GM18907 (cell line): ENCODE results near the gene DNAJB6.

Experiments used
- ATAC-seq: cut with Tn5 transposase; IDR thresholded peaks from one replicate; pipeline ENCODE4 v1.9.1; 2021; ENCODE audit warnings: mild to moderate bottlenecking, moderate library complexity; ENCODE audit not compliant: unreplicated experiment

Gene DNAJB6

DNA sequence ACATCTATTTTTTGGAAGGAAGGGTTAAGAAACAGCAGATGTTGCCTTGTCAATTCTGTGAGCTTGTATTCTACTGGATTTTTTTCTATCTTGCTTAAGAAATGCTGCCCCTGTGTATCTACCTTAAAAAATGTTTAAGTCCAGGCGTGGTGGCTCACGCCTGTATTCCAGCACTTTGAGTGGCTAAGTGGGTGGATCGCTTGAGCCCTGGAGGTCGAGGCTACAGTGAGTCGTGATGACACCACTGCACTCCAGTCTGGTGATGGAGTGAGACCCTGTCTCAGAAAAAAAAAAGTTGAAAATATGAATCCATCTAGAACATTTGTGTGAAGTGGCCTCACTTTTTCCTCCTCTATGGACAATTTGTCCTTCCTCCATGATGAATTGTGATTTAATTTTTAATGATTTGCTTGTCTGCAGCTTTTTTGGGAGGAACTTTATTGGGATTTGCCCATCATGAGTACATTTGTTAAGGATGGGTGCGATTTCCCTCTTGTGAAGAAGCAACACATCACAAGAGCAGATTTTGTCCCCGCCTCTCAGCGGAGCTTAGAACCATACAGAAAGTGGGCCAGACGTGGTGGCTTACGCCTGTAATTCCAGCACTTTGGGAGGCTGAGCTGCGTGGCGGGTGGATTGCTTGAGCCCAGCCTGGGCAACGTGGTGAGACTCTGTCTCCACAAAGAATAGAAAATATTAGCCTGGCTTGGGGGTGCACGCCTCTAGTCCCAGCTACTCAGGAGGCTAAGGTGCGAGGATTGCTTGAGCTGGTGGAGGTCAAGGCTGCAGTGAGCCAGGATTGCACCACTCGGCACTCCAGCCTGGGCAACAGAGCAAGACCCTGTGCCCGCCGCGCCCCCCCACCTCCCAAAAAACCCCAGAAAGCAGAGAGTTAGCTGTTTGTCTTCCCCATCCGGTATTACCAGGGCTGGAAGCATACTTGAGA, 57.7 kb downstream of the DNAJB6 start:
- ATAC-seq: no peak

DNA sequence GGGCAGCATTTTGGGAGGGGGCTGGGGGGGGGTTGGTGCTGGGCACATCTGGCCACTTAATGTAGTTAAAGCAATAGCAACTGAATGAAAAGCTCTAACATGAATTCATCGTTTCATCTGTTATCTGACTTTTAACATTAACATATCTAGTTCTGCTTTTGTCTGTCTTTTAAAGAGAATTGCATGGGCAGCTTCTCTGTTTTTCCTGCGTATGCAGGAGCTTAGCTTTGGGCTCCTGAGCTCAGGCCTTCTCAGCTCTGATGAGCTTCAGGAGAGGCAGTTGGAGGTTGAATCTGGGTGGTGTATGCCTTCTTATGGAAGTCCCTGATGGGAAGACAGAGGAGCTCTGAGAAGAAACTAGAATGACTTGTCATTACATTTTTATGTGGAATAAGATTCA, 58.4 kb downstream of the DNAJB6 start:
- ATAC-seq: no peak

DNA sequence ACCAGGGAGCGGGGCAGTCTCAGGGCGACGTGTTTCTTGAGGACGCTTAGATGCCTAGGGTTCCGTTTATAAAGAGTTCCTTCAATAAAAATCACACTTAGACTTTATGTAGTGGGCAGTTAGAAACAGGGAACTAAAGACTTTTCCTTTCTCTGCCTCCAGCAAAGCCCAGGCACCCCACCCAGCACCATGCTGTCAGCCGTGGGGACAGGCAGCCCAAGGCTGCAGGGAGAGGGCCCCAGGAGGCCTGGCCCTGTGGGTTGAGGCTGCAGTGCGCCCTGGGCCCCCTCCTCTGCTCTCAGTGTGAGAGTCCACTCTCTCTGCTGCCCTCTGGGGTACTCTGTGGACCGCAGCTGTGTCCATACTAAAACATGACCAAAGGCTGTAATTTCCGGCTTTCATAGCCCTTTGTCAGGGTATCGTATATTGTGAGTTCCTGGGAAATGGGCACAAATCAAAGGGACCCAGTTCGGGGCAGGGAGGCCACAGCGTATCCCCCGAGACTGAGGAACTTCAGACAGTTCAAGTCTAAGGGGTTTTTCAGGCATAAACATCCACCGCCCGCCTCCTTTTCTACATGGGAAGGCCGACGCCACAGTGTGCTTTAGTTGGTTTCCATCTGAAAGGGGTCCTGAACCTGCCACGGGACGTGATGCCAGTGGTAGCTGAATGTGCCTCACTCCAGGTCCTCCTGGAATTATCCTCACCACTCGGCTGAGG, 59.7 kb downstream of the DNAJB6 start:
- ATAC-seq: no peak

DNA sequence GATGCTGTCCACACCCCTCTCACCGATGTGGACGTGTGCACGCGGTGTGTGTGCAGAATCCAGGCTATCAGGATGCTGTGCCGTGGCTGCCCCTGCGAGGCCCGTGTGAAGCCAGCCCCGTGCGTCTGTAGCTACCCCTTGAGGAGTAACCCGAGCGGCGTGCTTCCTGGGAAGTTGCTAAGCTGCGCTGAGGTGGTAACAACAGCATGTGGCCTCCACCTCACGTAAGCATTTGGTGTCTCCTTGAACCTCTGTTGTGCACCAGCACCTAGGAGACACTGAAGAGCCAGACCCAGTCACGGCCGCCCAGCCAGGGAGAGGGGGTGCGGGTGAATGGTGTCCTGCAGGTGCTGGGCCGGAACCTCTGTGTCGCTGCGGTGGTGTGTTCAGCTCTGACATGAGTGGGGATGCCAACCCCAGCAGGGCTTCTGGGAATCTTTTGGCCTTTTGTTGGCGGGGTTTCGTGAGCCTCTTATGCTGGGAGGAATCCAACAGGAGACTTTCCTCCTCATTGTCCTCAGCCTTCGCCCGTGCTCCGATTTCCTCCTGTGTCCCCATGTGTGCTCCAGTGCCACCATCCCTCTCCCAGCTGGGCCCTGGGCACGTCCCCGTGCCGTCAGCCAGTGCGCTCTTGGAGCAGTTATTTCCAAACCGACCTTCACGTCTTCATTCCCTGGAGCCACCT, 60.4 kb downstream of the DNAJB6 start:
- ATAC-seq: no peak

DNA sequence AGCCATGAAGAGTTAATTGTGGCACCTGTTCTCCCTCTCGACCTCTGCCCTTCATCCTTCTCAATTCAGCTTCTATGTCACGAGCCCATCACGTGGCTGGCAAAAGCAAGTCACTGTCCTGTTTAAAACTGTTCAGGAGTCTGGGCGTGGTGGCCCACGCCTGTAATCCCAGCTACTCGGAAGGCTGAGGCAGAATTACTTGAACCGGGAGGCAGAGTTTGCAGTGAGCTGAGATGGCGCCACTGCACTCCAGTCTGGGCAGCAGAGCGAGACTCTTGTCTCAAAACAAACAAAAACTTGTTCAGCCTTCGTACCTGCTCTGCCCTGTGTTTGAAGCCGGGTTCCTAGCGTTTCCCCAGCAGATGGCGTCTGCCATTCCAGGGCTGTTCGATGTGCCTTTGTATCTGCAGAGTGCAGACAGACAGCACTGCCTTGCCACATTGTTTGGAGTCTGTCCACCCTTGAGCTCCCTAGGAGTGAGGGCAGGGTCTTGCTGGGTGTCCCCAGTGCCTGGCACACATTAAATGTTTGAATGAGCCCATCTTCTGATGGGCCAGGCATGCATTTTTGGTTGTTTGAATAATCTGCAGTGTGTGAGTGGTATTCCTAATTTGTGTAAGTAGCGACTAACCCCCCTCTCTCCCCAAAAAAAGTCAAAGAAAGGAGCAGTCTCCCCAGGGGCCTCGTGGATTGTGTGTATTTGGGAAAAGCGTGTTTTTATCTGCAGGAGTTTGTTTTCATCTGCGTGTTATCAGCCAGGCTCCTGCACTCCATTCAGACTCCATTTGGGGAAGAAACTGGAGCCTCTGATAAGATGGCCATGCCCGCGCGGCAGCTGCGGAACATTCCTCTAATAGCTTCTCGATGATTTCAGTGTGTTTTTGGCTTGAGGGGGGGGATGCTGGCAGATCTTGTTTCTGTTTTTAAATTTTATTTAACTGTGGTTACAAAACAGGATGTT, 61.2 kb downstream of the DNAJB6 start:
- ATAC-seq: no peak

DNA sequence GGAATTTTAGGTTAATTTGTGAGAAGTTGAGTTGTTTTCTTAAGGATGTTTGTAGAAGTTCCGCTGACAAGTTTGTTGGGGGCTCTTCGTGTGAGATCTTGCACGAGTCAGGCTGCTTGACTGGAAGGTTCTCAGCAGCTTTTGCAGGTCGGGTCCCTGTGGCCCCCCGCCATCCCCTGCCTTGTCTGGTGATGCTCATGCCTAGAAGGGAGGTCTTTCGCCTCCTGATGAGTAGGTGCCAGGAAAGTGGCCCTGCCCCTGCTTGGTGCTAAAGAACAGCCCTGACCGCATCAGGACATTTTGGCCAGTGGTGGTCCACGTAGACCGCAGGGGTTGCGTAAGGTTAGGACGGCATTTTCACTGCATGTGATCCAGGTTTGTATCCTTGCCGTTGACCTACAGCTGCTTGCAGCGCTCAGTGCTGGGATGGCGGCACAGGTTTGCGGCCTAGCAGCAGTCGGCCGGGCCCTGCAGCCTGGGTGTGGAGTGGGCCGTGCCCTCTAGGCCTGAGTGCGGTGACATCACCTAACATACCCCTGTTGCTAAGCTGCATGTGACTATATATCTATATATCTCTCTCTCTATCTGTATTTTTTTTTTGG, 62.4 kb downstream of the DNAJB6 start:
- ATAC-seq: no peak

DNA sequence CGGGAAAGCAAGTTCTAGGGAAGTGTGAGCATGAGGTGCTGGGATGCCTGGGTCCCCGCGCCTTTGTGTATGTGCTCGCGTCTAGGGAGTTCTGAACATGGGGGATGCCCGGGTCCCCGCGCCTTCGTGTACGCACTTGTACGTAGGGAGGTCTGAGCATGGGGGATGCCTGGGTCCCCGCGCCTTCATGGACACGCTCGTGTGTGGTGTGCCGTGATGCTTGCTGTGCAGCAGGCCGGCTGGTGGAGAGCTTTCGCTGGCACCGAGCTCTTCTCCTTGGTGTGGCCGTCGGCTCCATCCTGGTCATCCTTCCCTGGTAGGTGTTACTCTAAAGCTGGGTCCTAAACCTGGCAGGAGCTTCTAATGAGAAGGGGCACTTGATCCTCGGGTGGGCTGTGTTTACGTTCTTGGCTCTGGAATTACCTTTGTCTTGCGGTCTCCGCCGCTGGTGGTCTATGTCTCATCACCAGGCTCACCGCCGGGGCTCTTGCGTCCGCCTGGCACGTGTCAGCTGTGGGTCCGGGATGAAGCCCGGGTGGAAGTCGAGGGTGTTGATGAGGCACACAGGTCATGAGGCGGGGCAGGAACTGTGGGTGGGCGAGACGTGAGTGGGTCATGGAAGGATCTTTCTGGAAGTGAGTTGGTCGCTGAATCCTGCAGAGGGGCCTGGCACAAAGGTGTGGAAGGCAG, 63.5 kb downstream of the DNAJB6 start:
- no peak for ATAC-seq

DNA sequence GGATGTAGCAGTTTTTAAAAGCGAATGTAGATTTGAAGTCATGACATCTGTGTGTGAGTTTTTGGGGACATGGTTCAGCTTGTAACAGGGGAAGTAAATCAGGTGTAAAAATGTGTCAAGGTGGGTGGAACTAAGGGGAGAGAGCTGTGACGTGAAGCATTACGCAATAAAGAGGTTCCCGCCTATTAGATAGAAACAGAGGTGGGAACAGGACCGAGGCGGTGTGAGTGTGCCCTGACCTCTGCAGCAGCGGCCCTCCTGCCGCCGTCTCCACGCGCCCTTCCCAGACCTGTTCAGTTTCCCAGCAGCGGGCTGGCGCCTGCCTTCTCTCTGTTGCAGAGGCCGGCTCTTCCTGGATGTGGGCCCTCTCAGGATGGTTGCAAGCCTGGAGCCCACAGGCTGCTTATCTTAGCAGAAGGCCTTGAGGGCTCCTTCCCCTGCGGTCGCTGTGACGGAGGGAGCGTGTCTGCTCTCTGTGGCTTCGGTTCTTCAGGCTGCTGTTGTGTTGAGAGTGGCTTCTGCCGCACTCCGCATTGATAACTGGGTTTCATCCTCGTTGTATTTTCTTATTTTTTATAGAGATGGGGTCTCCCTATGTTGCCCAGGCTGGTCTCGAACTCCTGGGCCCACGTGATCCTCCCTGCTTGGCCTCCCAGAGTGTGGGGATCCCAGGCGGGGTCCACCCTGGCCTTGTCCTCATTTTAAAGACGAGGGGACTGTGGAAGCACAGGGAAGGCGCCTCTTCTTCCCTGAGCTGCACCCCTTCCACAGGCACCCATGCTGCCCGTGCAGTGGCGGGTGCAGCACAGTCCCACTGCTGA, 65.0 kb downstream of the DNAJB6 start:
- ATAC-seq: no peak

DNA sequence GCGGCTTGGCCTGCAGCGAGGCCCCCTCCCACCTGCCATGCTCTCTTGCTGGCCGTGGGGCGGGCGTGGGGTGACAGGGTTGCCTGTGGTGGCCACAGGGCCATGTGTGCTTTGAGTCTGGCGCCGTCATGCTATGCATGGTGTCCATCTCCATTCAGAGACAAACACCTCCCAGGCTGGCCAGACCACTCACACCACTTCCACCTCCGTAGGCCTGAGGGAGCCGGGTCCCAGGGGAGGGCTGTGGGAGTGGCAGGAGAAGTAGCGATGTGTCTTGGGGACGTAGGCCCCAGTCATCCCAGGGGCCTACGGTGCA, 65.5 kb downstream of the DNAJB6 start:
- ATAC-seq: no peak

DNA sequence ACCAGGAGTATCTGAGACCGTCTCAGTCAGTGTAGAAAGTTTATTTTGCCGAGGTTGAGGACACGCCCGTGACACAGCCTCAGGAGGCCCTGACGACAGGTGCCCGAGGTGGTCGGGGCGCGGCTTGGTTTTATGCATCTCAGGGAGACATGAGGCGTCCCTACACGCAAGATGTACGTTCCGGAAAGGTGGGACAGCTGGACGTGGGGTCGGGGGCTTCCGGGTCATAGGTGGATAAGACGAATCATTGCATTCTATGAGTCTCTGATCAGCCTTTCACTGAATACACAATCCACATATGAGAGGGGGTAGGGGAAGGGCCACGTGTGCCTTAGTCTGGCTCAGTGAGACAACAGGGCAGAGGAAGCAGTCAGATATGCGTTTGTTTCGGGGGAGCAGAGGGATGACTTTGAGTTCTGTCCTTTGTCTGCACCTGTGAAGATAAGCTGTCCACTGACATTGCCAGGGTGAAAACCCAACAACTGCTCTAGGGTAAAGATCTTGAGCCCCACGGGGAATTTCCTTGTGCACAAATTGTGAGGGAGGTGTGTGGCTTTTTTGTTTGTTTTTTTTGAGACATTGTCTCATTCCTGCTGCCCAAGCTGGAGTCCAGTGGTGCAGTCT, 66.2 kb downstream of the DNAJB6 start:
- no peak for ATAC-seq

DNA sequence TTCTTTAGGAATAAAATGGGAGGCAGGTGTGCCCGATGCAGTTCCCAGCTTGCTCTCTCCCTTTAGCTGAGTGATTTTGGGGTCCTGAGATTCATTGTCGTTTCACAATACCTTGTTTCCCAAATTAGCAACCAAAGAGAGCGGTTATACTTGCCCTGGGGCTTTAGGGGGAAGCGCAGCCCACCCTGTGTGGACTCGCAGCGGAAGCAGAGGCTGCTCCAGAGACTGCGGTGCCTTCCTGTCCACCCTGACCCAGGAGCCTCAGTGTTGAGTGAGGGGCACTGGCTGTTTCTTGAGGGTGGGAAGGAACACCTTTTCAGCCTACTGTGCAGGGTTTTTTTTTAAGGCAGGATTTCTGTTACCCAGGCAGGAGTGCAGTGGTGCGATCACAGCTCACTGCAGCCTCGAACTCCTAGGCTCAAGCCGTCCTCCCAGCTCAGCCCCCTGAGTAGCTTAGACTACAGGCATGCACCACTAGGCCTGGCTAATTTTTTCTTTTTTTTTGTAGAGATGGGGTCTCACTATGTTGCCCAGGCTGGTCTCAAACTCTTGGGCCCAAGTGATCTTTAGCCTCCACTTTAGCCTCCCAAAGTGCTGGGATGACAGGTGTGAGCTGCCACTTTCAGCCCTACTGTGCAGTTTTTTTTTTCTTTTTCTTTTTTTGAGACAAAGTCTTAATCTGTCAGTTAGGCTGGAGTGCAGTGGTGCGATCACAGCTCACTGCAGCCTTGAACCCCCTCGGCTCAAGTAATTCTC, 67.0 kb downstream of the DNAJB6 start:
- no peak for ATAC-seq

DNA sequence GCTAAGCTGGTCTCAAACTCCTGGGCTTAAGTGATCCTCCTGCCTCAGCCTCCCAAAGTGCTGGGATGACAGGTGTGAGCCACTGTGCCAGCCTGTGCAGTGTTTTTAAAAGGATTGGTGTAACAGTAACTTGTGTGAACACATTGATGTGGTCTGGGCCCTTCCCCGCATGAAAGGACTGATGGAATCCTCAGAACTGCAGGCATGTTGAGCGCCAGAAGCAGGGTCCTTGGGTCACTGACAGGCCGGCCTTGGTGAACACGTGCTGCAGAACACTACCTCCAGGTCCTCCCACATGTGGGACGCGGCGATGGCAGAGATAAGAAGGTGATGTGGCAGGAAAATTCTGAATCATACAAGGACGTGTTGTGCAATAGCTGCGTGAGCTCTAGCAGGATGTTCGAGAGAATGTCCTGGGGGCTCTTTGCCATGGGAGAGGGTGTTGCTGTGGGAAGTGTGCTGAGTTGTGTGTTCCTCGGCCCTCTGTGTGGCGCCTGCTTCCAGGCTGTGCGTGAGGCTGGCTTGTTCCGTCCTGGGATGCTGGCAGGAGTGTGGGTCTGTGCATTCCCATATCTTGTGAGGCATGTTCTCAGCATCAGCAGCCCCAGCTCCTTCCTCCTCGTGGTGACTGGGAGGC, 68.2 kb downstream of the DNAJB6 start:
- ATAC-seq: no peak

DNA sequence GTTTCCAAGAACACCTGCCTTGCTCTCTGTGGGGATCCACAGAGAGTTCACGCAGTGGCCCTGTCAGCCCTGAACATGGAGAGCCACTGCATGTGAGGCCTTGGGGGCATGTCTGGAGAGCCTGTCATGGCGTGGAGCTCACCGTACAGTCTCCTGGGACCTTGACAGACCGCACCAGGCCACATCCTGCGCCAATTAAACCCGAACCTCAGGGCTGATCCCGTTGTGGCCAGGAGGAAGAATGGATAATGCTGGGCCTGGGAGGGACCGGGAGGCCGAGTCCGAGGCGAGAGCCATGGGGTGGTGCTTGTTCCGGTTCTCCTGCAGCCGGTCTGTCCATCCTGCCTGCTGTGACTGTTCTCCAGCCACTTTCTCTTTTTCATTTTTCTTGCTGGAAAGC, 68.7 kb downstream of the DNAJB6 start:
- no peak for ATAC-seq

DNA sequence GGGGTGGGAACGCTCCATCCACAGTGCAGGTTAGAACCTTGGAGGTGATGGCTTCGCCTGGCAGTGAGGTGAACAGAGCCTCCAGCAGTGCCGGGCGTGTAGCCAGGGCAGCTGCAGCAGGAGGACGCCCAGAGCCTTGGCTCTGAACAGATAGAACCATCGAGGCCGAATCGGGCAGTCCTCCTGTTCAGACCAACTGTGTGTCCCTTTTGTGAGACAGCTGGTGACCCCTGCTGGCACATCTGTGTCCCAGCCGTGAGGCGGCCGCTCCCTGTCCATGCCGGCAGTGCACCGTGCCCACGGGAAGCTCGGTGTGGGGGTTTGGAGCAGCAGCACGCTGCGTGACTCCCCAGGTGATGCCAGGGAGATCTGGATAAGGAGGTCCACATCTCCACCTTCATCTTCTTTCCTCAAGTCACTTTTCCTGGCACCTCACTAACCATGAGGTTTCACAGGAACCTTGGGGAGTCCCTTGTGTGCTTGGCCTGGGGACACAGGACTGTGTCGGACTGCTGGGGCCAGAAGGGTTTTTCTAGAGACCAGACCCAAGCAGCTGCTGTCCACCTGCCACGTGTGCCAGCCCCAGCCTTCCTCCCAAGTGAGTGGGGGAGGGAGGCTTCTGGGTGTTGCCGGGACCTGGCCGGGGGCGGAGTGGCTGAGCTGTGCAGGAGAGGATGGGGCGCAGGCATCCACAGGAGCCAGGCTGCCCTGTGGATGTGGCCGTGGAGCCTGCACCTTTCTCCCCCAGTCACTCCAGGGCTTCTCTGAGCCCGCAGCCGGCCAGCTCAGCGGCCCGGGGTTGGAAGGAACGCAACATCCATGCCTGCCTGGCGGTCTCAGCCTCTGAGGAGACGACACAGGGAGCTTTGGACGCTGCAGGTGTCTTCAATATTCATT, 69.4 kb downstream of the DNAJB6 start:
- ATAC-seq: no peak

DNA sequence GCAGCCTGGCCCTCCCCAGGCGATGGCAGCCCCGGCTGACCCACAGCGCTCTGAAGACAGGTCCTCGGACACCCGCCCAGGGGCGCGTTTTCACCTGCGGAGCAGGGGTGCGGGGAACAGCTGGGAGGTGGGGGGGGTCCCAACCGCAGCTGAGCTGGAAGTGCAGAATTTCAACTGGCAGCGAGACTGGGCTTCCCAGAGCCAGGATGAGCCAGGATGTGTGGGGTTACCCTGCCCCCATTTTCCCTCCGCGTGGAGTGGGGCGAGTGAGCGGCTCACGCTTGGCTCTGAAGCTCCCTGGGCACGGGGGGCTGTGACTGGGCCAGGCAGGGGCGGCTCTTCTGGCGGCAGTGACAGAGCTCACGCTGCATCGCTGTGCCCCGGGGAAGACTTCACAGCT, 70.2 kb downstream of the DNAJB6 start:
- no peak for ATAC-seq
